Neural progenitor cell (in vitro differentiated cells): ENCODE results near the gene MED16. TPM values are rescaled to one million over a fixed set of nuclear protein-coding genes. Genes with fewer than 3 reads are reported as not detected.
"Not testable (repeated sequence)": the region's sequence is repeated elsewhere in the genome, so short reads cannot be mapped to it uniquely, and the experiment has no call there.

Experiments
- DNase-seq: peaks from one replicate; pipeline ENCODE4 v3.0.0-alpha.2; 2016; ENCODE audit warnings: low spot score
- H2AFZ ChIP-seq: fragments of 200-600 bp; sonication (generic); replicated peaks from 2 replicates; pipeline ENCODE4 v1.6.1; 2016; ENCODE audit warnings: antibody characterized with exemption
- H3F3A ChIP-seq: fragments of 200-600 bp; sonication (generic); 2 replicates; pipeline ENCODE4 v1.6.1; 2016; ENCODE audit warnings: antibody characterized with exemption, low read depth
- H3K27ac ChIP-seq: fragments of 200-600 bp; sonication (generic); 2 replicates; pipeline ENCODE4 v1.5.1; 2016; ENCODE audit warnings: mild to moderate bottlenecking
- H3K27me3 ChIP-seq: fragments of 200-600 bp; sonication (generic); 2 replicates; pipeline ENCODE4 v1.6.1; 2016; ENCODE audit warnings: mild to moderate bottlenecking, moderate library complexity
- H3K36me3 ChIP-seq: fragments of 200-600 bp; sonication (generic); 2 replicates; pipeline ENCODE4 v1.5.1; 2016
- H3K4me1 ChIP-seq: fragments of 200-600 bp; sonication (generic); 2 replicates; pipeline ENCODE4 v1.6.1; 2016; ENCODE audit warnings: mixed run types
- H3K4me2 ChIP-seq: fragments of 200-600 bp; sonication (generic); 2 replicates; pipeline ENCODE4 v1.6.1; 2016
- H3K4me3 ChIP-seq: fragments of 200-600 bp; sonication (generic); 2 replicates; pipeline ENCODE4 v1.5.1; 2016
- H3K79me2 ChIP-seq: fragments of 200-600 bp; sonication (generic); 2 replicates; pipeline ENCODE4 v1.6.1; 2016; ENCODE audit warnings: low read depth
- H3K9ac ChIP-seq: fragments of 200-600 bp; sonication (generic); 2 replicates; pipeline ENCODE4 v1.6.1; 2016
- H3K9me3 ChIP-seq: fragments of 200-600 bp; sonication (generic); 2 replicates; pipeline ENCODE4 v1.5.1; 2016; ENCODE audit warnings: low read depth
- H4K20me1 ChIP-seq: fragments of 200-600 bp; sonication (generic); 2 replicates; pipeline ENCODE4 v1.6.1; 2016; ENCODE audit warnings: low read depth
- H3K27ac Mint-ChIP-seq: 3 replicates; pipeline ENCODE4 v1.8.0; 2021; ENCODE audit warnings: mixed read lengths
- H3K27me3 Mint-ChIP-seq: 2 replicates; pipeline ENCODE4 v1.8.0; 2022; ENCODE audit warnings: low read depth, mild to moderate bottlenecking, inconsistent platforms, moderate library complexity, mixed read lengths; ENCODE audit not compliant: insufficient read depth
- H3K36me3 Mint-ChIP-seq: 3 replicates; pipeline ENCODE4 v1.8.0; 2021; ENCODE audit warnings: mixed read lengths
- H3K4me1 Mint-ChIP-seq: 3 replicates; pipeline ENCODE4 v1.8.0; 2021; ENCODE audit warnings: mixed read lengths
- H3K4me3 Mint-ChIP-seq: 3 replicates; pipeline ENCODE4 v1.8.0; 2021; ENCODE audit warnings: mild to moderate bottlenecking, moderate library complexity, mixed read lengths
- H3K9me3 Mint-ChIP-seq: 3 replicates; pipeline ENCODE4 v1.8.0; 2020; ENCODE audit warnings: mixed read lengths
- EZH2 ChIP-seq: fragments of 200-600 bp; sonication (generic); IDR thresholded peaks from 2 replicates; pipeline ENCODE4 v1.6.1; 2017; ENCODE audit warnings: antibody characterized with exemption, mild to moderate bottlenecking, moderate library complexity
- EZH2phosphoT487 ChIP-seq: fragments of 200-600 bp; sonication (generic); IDR thresholded peaks from 2 replicates; pipeline ENCODE4 v1.6.1; 2017; ENCODE audit warnings: antibody characterized with exemption
- total RNA-seq: library from RNA; depleted of rRNA; stranded (reverse); fragments of >200 nt; gene quantifications from 2 replicates; pipeline ENCODE4 v1.2.3, GENCODE V29; 2015; ENCODE audit warnings: low replicate concordance
- TF ChIP-seq, protein P1 (sequence below): fragments of 200-600 bp; sonication (generic); IDR thresholded peaks from 2 replicates; pipeline ENCODE4 v1.5.1; 2017; ENCODE audit warnings: antibody characterized with exemption, mild to moderate bottlenecking

Gene MED16
- total RNA-seq, 1 donor from 2014 or later, result 14.4 TPM

DNA sequence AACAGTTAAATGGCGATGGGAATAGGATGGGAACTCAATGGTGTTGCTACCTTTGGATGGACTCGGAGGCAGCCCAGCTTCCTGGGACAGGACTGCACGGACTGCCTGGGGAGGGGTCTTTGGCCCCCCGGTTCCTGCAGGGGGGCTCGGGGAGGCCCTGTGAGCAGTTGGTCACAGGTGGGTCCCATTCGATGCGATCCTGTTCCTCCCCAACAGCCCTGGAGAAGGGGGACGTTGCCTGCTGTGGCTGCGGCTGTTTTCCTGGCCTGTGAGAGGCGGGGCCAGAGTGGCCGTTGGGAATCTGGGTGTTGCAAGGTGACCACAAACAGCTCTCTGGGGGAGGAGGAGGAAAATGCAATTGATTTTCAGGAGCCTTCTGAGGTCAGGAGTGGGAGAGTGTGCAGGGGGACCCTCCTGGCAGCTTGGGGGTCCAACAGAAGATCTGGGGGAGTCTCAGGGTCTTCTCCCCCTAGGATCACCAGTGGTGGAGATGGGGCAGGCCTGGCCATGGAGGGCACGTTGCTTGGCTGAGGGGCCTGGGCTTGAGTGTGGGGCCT, 69.3 kb downstream of the MED16 start:
- H3K9ac ChIP-seq, result no peak overlapping the region
- peaks cover 31% of the 10 kb centered on the region for H3K79me2 ChIP-seq
- H3K9me3 ChIP-seq, result no peaks in the 10 kb centered on the region
- H3F3A ChIP-seq, result peaks cover 23% of the 10 kb centered on the region
- Mint-ChIP-seq H3K4me3 (peak overlapping the region; percentile 83), H3K9me3 (no peaks in the 10 kb centered on the region), H3K4me1 (peaks cover 16% of the 10 kb centered on the region), H3K27ac (peak overlapping the region; percentile 78), H3K27me3 (peaks cover 9% of the 10 kb centered on the region), H3K36me3 (no peaks in the 10 kb centered on the region)
- no peak overlapping the region for H3K27ac ChIP-seq
- peak overlapping the region; percentile 43 for H3K4me2 ChIP-seq
- no peak overlapping the region for H3K4me3 ChIP-seq
- no peaks in the 10 kb centered on the region for H3K36me3 ChIP-seq
- peak; percentile 45 for DNase-seq
- H3K27me3 ChIP-seq, result no peaks in the 10 kb centered on the region
- peaks cover 17% of the 10 kb centered on the region for H4K20me1 ChIP-seq
- TF ChIP-seq, protein P1, sequence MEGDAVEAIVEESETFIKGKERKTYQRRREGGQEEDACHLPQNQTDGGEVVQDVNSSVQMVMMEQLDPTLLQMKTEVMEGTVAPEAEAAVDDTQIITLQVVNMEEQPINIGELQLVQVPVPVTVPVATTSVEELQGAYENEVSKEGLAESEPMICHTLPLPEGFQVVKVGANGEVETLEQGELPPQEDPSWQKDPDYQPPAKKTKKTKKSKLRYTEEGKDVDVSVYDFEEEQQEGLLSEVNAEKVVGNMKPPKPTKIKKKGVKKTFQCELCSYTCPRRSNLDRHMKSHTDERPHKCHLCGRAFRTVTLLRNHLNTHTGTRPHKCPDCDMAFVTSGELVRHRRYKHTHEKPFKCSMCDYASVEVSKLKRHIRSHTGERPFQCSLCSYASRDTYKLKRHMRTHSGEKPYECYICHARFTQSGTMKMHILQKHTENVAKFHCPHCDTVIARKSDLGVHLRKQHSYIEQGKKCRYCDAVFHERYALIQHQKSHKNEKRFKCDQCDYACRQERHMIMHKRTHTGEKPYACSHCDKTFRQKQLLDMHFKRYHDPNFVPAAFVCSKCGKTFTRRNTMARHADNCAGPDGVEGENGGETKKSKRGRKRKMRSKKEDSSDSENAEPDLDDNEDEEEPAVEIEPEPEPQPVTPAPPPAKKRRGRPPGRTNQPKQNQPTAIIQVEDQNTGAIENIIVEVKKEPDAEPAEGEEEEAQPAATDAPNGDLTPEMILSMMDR, result no peak
- TF ChIP-seq EZH2, result no peak
- TF ChIP-seq EZH2phosphoT487, result no peak
- H3K4me1 ChIP-seq, result peaks cover 16% of the 10 kb centered on the region
- peak overlapping the region; percentile 26 for H2AFZ ChIP-seq

DNA sequence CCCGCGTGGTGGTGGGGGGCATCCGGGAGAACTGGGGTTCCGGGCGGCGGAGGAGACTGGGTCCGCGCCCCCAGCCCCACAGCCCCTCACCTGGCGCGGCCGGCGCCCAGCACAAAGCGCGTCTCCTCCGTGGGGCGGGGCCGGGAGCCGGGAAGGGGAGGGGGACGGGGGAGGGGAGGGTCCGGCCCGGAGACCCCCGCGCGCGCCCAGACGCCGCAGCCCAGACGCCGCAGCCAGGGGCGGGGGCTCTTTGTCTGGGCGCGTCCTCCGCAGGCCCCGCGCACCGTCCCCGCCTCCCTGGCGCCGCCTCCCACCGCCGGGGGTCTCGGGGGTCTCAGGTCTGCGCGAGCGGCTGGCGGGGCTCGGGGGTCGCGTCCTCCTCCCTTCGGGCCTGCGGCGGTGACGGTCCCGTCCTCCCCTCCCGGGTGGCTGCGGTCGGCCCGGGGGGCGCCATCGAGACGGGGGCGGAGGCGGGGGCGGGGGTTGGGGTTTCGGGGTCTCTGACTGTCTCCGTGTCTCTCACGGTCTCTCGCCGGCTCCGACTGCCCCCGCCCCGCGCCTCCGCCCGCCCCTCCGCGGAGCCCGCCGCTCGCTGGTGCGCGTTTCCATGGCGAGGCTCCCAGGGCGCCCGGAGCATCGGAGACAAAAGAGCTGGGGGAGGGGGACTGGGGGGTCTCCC, 71.0 kb downstream of the MED16 start, which contains the start of gene PLPPR3:
PLPPR3 (minus strand) TSS at position 131 of the 679 bp plus-strand sequence. CDS start 396 bp downstream, outside the sequence.
- Histone ChIP-seq H3K27me3 (no peaks in the 10 kb centered on the region), H3K9ac (peak within 1 kb of the TSS; percentile 59), H3K9me3 (no peaks in the 10 kb centered on the region), H3F3A (peaks cover 23% of the 10 kb centered on the region), H3K4me2 (peak within 1 kb of the TSS; percentile 93), H3K4me1 (peaks cover 16% of the 10 kb centered on the region), H3K79me2 (peaks cover 43% of the 10 kb centered on the region), H2AFZ (peak within 1 kb of the TSS; percentile 50), H3K36me3 (no peaks in the 10 kb centered on the region), H4K20me1 (peaks cover 26% of the 10 kb centered on the region), H3K4me3 (peak within 1 kb of the TSS; percentile 99), H3K27ac (no peak within 1 kb of the TSS)
- peak within 1 kb of the TSS; percentile 87 for H3K4me3 Mint-ChIP-seq
- TF ChIP-seq, protein P1, result no peak
- TF ChIP-seq EZH2phosphoT487, result no peak
- TF ChIP-seq EZH2, result no peak
- peaks cover 9% of the 10 kb centered on the region for H3K27me3 Mint-ChIP-seq
- no peaks in the 10 kb centered on the region for H3K9me3 Mint-ChIP-seq
- H3K4me1 Mint-ChIP-seq, result peaks cover 16% of the 10 kb centered on the region
- H3K36me3 Mint-ChIP-seq, result peaks cover 2% of the 10 kb centered on the region
- peak within 1 kb of the TSS; percentile 42 for H3K27ac Mint-ChIP-seq
- peak; percentile 92 for DNase-seq

DNA sequence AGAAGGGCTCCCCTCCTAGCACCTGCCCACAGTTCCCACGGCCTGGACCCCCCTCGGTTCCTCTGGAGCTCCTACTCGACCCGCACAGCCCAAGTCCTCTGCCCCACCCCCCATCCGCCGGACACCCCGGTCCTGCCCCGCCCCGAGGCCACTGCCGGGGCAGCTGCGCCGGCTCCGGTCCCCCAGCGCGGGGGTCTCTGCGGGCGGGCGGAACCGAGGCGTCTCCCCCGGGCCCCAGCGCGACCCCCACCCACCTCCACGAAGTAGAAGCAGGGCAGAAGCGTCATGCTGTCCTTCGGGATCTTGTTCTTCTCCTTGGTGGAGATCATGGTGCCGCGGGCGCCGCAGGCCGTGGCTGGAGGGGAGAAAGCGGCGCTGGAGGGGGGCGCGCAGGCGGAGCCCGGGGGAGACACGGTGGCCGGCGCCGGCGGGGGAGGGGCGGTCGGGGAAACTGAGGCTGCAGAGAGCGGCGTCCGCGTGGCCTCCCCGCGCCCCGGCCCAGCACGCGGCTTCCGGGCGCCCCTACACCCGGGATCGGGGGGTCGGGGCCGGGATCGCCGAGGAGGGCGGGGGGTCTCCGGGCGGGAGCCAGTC, 71.7 kb downstream of the MED16 start:
- H3K27ac ChIP-seq, result no peak overlapping the region
- H3F3A ChIP-seq, result peaks cover 23% of the 10 kb centered on the region
- H3K4me1 Mint-ChIP-seq, result peaks cover 16% of the 10 kb centered on the region
- H3K9ac ChIP-seq, result peak overlapping the region; percentile 59
- H4K20me1 ChIP-seq, result peaks cover 30% of the 10 kb centered on the region
- H3K27ac Mint-ChIP-seq, result no peak overlapping the region
- H3K4me2 ChIP-seq, result peak overlapping the region; percentile 93
- peaks cover 16% of the 10 kb centered on the region for H3K4me1 ChIP-seq
- no peaks in the 10 kb centered on the region for H3K27me3 ChIP-seq
- peak overlapping the region; percentile 50 for H2AFZ ChIP-seq
- H3K36me3 ChIP-seq, result no peaks in the 10 kb centered on the region
- H3K79me2 ChIP-seq, result peaks cover 50% of the 10 kb centered on the region
- no peaks in the 10 kb centered on the region for H3K9me3 Mint-ChIP-seq
- H3K9me3 ChIP-seq, result no peaks in the 10 kb centered on the region
- H3K4me3 Mint-ChIP-seq, result peak overlapping the region; percentile 87
- DNase-seq, result peak; percentile 63
- peaks cover 6% of the 10 kb centered on the region for H3K36me3 Mint-ChIP-seq
- peaks cover 12% of the 10 kb centered on the region for H3K27me3 Mint-ChIP-seq
- TF ChIP-seq EZH2phosphoT487, result no peak
- TF ChIP-seq EZH2, result no peak
- TF ChIP-seq, protein P1, result no peak
- peak overlapping the region; percentile 99 for H3K4me3 ChIP-seq

DNA sequence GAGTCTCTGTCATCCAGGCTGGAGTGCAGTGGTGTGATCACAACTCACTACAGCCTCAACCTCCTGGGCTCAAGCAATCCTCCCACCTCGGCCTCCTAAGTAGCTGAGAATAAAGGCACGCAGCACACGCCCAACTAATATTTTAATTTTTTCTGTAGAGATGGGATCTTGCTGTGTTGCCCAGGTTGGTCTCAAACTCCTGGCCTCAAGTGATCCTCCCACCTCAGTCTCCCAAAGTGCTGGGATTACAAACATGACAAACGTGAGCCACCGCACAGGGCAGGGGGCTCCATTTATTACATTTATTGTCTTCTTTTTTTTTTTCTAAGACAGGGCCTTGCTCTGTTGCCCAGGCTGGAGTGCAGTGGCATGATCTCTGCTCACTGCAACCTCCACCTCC, 72.8 kb downstream of the MED16 start:
- Mint-ChIP-seq H3K27me3 (peaks cover 16% of the 10 kb centered on the region), H3K4me3 (peak overlapping the region; percentile 87)

More for the DNA sequence above, 72.8 kb downstream of the MED16 start:
- H3K36me3 Mint-ChIP-seq, result peaks cover 12% of the 10 kb centered on the region
- H3K4me1 Mint-ChIP-seq, result peaks cover 20% of the 10 kb centered on the region
- Histone ChIP-seq H4K20me1 (peaks cover 33% of the 10 kb centered on the region), H3K79me2 (peaks cover 51% of the 10 kb centered on the region), H3K4me2 (peak overlapping the region; percentile 93), H3K4me3 (peak overlapping the region; percentile 99), H3K4me1 (peaks cover 16% of the 10 kb centered on the region), H3F3A (peaks cover 23% of the 10 kb centered on the region)
- not testable (repeated sequence) for H2AFZ ChIP-seq, H3K9me3 Mint-ChIP-seq, H3K9me3 ChIP-seq, H3K27ac ChIP-seq, DNase-seq, H3K9ac ChIP-seq, H3K27ac Mint-ChIP-seq, H3K27me3 ChIP-seq, H3K36me3 ChIP-seq
